NCI-H446 (cell line): Measurements from ENCODE around the gene SKIC2.
"Not testable (repeated sequence)": the region's sequence is repeated elsewhere in the genome, so short reads cannot be mapped to it uniquely, and the experiment has no call there.

Experiments
- DNase-seq, 2 experiments: peaks; one replicate each; lab custom pipeline; 2025; lab: John Stamatoyannopoulos, UW

Gene SKIC2

GRCh38 chr6:31969712-31970603 is 11.0 kb downstream of the SKIC2 start:
- no peak for DNase-seq

DNA sequence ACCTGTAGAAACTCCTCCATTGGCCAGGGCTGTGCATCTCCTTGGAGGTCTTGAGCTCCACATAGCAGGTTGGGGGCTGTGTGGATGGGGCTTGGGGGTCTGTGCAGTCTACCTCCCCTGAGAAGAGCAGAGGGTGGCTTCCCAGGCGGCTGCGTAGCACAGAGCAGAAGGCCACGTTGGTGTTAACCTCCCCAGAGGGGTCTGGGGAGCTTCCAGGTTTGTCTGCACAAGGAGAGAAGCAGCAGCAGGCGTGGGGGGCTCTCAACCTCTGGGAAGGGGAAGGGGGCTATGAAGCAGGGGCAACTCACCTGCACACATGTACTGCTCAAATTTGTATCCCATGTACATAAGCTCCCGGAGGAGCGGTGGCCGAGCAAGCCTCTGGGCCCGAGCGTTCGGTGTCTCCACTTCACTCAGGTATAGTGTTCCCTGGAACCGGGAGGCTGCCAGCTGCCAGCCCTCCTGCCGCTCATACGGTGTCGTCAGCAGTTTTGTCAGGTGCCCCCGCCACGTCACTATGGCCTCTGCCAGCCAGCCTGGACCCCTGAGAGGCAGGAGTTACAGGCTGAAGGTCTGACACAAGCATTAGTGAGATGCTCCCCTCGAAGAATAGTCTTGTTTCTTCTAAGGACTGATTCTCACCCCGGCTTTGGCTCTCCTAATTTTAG is 11.8 kb downstream of the SKIC2 start:
- DNase-seq: peak in 1 of 2 experiments; percentile 35

DNA sequence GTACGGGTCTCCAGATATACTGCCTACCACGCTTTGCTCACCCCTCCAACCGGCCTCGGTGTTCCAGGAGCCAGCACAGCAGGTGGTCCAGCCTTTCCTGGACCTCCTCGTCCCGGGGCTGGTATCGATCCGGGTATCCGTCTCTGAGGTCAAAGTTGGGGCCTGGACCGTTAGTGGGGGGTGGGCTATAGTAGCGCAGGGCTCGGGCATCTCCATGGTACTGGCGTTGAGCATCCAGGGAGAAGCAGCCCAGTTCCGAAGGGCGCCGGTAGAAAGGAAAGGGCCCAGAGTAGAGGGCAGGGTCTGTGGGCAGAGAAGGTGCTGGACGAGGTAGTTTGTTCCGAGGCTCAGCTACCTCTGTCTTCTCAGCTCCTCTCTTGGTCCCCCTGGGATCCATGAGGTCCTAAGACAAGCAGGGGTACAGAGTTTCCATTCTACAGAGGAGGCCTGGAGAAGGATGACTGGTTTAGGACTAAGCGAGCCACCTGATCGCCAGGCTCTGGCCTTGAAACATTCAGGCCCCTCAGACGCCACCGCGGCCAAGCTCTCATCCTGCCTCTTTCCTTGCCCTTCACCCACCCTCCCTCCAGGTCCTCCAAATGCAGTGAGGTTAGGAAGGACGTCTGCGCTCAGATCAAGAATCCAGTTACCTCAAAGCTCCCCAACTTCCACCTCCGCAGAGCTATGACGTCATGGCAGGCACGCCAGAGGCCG is 12.5 kb downstream of the SKIC2 start:
- DNase-seq: peak in 1 of 2 experiments; percentile 43

GRCh38 chr6:31971993-31972708 is 13.2 kb downstream of the SKIC2 start, which contains the start of gene DXO:
Gene DXO, minus strand, starts transcription at chr6:31972138. Its CDS starts 463 bp downstream, at chr6:31971675.
- peak; percentile 98 to 99 for DNase-seq

DNA sequence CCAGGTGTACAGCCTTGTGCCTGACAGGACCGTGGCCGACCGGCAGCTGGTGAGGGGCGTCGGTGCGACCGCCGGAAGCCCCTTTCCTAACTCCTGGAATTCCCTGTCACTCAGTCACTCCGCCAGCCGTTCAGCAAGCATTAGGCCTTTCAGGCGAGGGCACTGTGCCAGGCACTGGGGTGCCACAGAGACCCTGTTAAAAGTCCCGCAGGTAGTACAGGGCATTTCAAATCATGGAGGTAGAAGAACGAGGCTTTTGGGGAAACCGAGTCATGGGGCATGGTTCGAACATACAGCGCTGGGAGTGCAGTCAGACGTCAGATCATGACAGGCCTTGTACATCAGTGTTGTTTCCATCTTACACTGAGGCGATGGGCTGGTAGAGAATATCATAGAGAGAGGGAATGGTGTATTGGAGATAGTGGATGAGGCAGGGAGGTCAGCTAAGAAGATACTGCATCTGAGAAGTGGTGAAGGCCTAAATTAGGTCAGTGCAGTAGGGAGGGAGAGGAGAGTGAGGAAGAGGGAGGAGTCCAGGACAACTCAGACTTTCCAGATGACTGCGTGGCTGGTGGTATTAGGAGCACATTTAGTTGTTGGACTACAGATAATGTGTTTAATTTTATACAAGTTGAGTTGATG is 13.9 kb downstream of the SKIC2 start:
- no peak for DNase-seq

DNA sequence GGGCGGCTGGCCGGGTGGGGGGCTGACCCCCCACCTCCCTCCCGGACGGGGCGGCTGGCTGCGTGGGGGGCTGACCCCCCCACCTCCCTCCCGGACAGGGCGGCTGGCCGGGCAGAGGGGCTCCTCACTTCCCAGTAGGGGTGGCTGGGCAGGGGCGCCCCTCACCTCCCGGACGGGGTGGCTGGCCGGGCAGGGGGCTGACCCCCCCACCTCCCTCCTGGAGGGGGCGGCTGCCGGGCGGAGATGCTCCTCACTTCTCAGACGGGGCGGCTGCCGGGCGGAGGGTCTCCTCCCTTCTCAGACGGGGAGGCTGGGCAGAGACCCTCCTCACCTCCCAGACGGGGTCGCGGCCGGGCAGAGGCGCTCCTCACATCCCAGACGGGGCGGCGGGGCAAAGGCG is 17.1 kb downstream of the SKIC2 start:
- not testable (repeated sequence) for DNase-seq

DNA sequence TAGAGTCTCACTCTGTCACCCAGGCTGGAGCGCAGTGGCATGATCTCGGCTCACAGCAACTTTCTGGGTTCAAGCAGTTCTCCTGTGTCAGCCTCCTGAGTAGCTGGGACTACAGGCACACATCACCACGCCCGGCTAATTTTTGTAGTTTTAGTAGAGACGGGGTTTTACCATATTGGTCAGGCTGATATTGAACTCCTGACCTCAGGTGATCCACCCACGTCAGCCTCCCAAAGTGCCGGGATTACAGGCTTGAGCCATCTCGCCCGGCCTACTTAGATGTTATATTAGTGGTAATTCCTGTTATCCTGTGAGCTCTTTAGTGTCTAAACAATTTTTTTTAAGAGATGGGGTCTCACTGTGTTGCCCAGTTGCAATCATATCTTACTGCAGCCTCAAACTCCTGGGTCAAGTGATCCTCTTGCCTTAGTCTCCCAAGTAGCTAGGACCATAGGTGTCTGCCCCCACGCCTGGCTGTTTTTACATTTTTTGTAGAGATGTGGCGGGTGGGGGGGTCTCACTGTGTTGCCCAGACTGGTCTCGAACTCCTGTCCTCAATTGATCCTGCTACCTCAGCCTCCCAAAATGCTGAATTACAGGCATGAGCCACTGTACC is 18.9 kb downstream of the SKIC2 start:
- no peak for DNase-seq

DNA sequence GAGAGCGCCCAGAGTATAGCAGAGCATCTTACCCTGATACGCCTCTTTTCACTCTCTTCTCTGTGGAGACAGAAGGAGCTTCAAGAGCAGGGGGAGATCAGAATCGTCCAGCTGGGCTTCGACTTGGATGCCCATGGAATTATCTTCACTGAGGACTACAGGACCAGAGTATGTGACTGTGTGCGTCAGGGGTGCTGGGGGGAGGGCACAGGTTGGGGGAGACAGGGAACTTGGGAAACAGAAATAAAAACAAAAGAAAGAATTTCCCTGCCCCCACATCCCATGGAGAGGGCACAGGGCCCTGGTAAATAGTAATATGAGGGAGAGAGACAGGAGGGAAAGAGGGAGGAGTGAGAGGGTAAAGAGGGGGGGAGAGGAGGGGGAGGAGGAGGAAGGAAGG is 19.9 kb downstream of the SKIC2 start:
- DNase-seq: no peak

DNA sequence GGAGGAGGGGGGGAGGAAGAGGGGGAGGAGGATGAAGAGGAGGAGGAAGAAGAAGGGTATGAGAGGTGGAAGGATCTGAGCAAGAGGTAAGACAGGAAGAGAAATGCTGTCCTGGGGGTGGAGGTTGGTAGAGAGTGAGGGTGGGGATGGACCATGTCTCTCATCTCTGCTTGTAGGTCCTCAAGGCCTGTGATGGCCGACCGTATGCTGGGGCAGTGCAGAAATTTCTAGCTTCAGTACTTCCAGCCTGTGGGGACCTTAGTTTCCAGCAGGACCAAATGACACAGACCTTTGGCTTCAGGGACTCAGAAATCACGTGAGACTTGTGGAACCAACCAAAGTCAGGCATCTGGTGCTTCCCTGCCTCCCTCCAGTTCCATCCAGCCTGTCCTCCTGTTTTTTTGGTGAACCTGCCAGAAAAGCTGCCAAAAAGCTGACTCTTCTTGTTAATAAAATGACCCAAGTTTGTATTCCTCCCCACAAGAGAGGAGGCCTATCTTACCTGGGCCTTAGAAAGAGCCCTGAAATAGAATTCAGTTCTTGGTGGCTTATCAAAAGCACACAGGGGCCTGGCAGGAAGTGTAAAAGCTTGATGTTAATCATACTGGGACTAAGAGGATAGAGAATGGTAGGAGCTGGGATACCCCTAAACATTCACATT is 20.4 kb downstream of the SKIC2 start:
- no peak for DNase-seq

DNA sequence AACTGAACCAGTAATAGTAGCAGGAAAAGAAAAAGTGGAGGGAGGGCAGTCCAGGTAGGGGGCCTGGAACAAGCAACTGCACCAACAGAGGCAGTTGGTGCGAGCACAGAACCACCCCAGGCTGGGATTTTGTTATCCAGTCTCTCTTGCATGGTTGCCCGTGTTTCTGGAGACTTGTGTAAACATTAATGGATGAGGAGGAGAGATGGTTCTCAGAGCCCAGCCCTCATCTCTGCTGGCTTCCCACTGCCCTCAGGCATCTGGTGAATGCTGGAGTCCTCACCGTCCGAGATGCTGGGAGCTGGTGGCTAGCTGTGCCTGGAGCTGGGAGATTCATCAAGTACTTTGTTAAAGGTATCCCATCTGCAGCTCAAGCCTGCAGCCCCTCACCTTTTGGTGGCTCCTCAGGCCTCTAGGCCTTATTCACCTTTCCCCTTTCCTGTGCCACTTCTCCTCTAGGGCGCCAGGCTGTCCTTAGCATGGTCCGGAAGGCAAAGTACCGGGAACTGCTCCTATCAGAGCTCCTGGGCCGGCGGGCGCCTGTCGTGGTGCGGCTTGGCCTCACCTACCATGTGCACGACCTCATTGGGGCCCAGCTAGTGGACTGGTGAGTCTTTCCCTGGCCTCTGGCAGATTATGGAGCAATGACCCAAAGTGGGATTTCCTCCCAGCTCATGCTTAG is 21.4 kb downstream of the SKIC2 start:
- DNase-seq: not testable (repeated sequence)

DNA sequence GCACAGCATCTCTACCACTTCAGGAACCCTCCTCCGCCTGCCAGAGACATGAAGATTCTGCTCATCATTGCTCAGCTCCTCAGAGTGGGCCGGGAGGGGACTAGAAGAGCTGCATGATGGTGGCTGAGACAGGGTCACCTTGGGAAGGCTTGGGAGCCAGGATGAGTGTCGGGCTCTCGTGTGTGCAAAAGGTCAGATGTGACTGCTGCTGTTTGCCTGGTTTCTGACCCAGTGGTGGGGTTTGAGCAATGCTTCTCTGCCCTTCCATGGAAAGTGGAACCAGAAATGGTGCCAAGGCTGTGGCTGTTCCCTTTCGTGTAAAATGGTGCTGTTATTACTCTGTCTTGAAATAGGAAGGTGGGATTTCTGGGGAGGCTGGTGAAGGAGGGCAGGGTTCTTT is 22.0 kb downstream of the SKIC2 start:
- DNase-seq: not testable (repeated sequence)

DNA sequence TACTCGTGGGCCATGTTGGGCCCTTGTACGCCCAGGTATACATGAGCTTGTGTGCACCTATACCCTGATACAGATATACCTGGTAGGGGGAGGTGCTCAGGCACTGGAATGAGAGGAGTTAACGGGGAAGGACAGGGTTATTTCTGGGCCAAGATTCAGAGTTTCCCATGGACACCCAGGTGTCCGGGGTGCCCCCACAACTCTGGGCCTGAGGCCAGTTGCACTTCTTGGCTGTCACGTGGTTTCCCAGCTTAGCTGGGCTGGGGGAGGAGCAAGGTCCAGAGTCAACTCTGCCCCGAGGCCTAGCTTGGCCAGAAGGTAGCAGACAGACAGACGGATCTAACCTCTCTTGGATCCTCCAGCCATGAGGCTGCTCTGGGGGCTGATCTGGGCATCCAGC is 22.8 kb downstream of the SKIC2 start, which contains the start of gene C4A:
C4A (plus strand) TSS at position 314 of the 400 bp plus-strand sequence; CDS start at position 365, 51 bp downstream.
- not testable (repeated sequence) for DNase-seq

DNA sequence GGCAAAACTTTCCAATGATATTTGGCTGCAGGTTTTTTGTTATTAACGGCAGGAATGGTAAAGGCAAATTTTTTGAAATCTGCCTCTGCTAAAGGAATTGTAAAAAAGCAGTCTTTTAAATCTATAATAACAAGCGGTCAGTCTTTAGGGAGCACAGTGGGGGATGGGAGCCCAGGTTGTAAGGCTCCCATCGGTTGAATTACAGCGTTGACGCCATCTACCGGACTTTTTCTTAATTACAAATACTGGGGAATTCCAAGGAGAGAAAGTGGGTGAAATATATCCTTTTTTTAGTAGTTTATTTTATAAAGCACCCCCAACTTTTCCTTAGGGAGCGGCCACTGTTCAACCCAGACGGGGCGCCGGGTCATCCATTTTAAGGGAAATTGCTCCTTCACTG is 30.4 kb downstream of the SKIC2 start:
- not testable (repeated sequence) for DNase-seq

DNA sequence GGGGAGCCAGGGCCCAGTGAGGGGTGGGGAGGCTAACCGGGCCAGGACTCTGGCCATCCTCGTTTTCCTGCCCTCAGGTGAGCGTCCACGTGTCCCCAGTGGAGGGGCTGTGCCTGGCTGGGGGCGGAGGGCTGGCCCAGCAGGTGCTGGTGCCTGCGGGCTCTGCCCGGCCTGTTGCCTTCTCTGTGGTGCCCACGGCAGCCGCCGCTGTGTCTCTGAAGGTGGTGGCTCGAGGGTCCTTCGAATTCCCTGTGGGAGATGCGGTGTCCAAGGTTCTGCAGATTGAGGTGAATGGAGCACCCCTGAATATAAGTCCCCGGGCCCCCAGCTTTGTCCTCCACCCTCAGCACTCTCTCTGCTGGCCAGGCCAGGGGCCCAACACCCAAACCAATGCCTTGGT is 35.4 kb downstream of the SKIC2 start:
- not testable (repeated sequence) for DNase-seq

- not testable (repeated sequence) for DNase-seq
Observed at GRCh38 chr6:31996385-31996784, 37.4 kb downstream of the SKIC2 start.

GRCh38 chr6:32002546-32003268 is 43.7 kb downstream of the SKIC2 start:
- DNase-seq: not testable (repeated sequence)

- not testable (repeated sequence) for DNase-seq
Observed at GRCh38 chr6:32003301-32003700, 44.3 kb downstream of the SKIC2 start.

- not testable (repeated sequence) for DNase-seq
Observed at GRCh38 chr6:32004393-32004792, 45.4 kb downstream of the SKIC2 start.
